Ovary (tissue), 9 donors: Measurements from ENCODE around the gene SNAP23. TPM values are rescaled to one million over a fixed set of nuclear protein-coding genes. Genes with fewer than 3 reads are reported as not detected.

Source experiments
- DNase-seq, 5 donors: peaks; one replicate each; pipeline ENCODE4 v3.0.0-alpha.2; 2019 to 2020
- H3K27ac ChIP-seq, 2 donors: fragments of 200-600 bp; one replicate each; pipeline versions ENCODE4 v1.5.1 to v1.8.0; 2019 to 2022
- H3K27me3 ChIP-seq: fragments of 200-600 bp; one replicate; pipeline ENCODE4 v1.8.0; 2022
- H3K36me3 ChIP-seq: fragments of 200-600 bp; sonication (generic); one replicate; pipeline ENCODE4 v1.5.1; 2019
- H3K4me1 ChIP-seq: one replicate; pipeline ENCODE4 v1.8.1; 2013; ENCODE audit warnings: mild to moderate bottlenecking, moderate library complexity; ENCODE audit not compliant: insufficient read depth
- H3K4me3 ChIP-seq: fragments of 200-600 bp; sonication (generic); one replicate; pipeline ENCODE4 v1.5.1; 2017
- H3K9me3 ChIP-seq, 2 donors: fragments of 200-600 bp in 1 of 2; sonication (generic) in 1 of 2; one replicate each; pipeline versions ENCODE4 v1.5.1 to v1.8.1; 2013 to 2019; ENCODE audit warnings: mild to moderate bottlenecking in 1 of 2, moderate library complexity in 1 of 2
- EP300 ChIP-seq: sonication (generic); formaldehyde crosslinking; IDR thresholded peaks from one replicate; pipeline ENCODE4 v1.6.1; 2017; ENCODE audit warnings: antibody characterized with exemption
- POLR2A ChIP-seq: fragments of 450-650 bp; IDR thresholded peaks from one replicate; pipeline ENCODE4 v1.6.1; 2017; ENCODE audit warnings: antibody characterized with exemption, mild to moderate bottlenecking, moderate library complexity
- WGBS, 3 donors: extraction: QIAGEN DNeasy Blood & Tissue Kit in 1 of 3; methylation state at CpG; one replicate each; pipeline versions ENCODE4 v1.1.5 to v1.1.7; 2013 to 2017; 5-methylcytosine and 5-hydroxymethylcytosine counted together
- intact Hi-C, 4 donors: fragments of 100-400 bp; cut with DNase I; formaldehyde crosslinking; loops; one replicate each; pipeline versions ENCODE4 v1.11.0 to v1.15.1; 2022 to 2023
- polyA plus RNA-seq, 2 donors: library from polyadenylated mRNA; stranded (reverse); fragments of 200-250 nt in 1 of 2; fragments of 350-450 nt in 1 of 2; fragmentation: Illumina TruSeq in 1 of 2; extraction: RNeasy Lipid Tissue Mini Kit (QIAGEN cat#74804) in 1 of 2; gene quantifications; one replicate each; pipeline ENCODE4 v1.2.3, GENCODE V29; 2013 to 2014
- total RNA-seq, 7 donors: library from RNA; depleted of rRNA in 2 of 7; stranded (reverse); fragments of >200 nt in 2 of 7; fragmentation: NEBNext Ultra II Directional in 3 of 7; extraction: Animal tissue kit (Norgen Biotek cat#: 25700) in 3 of 7; gene quantifications; one replicate each; pipeline versions ENCODE4 v1.1.0 to v1.2.4, GENCODE V29; 2016 to 2023
- TF ChIP-seq, protein P1 (sequence below), 3 donors: fragments of 450-650 bp in 2 of 3; fragments of 200-600 bp in 1 of 3; IDR thresholded peaks; one replicate each; pipeline versions ENCODE4 v1.5.1 to v1.8.0; 2016 to 2022; ENCODE audit warnings: antibody characterized with exemption in 3 of 3, mild to moderate bottlenecking in 1 of 3
- donor health status: DM: no; HTN: no; CAD: no; lungs with moderate emphysema.
- donor health status: DM: no; HTN: no; CAD: no.
- donor health status: Bipolar disorder and iron deficiency.
- donor health status: DM: yes; HTN: yes; CAD: no.
- donor health status: DM: no; HTN: no; CAD: no.
- donor health status: DM: yes; HTN: yes; CAD: no.

Gene SNAP23
- total and polyA plus RNA-seq, 9 donors, result 37.9 to 93.0 (median 53.0) TPM

DNA sequence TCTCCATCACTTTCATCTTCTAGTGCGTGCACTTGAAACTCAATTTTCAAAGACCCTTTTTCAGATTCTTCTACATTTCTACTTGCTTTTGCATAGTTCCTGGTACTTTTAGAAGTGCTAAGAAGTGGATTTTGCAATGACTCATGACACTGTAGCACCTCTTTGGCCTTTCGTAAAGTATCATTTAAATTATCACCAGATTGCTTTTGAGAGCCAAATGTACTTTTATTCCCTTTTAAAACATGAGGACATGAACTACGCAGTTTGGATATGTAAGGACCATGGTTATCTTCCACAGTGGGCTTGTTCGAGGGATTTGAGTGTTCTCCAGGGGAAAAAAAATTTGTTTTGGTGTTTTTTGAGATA is 45.0 kb upstream of the SNAP23 start:
- Histone ChIP-seq H3K27ac (no peak overlapping the region), H3K36me3 (no peaks in the 10 kb centered on the region), H3K4me3 (no peak overlapping the region), H3K9me3 (no peaks in the 10 kb centered on the region), H3K4me1 (peaks cover 1% of the 10 kb centered on the region), H3K27me3 (no peaks in the 10 kb centered on the region)
- intact Hi-C loops, result no loop called here
- DNase-seq, result no peak
- 97 to 99% (median 99%) methylated on average over 4 of the region's 4 CpGs for WGBS, 3 donors
- TF ChIP-seq, protein P1, sequence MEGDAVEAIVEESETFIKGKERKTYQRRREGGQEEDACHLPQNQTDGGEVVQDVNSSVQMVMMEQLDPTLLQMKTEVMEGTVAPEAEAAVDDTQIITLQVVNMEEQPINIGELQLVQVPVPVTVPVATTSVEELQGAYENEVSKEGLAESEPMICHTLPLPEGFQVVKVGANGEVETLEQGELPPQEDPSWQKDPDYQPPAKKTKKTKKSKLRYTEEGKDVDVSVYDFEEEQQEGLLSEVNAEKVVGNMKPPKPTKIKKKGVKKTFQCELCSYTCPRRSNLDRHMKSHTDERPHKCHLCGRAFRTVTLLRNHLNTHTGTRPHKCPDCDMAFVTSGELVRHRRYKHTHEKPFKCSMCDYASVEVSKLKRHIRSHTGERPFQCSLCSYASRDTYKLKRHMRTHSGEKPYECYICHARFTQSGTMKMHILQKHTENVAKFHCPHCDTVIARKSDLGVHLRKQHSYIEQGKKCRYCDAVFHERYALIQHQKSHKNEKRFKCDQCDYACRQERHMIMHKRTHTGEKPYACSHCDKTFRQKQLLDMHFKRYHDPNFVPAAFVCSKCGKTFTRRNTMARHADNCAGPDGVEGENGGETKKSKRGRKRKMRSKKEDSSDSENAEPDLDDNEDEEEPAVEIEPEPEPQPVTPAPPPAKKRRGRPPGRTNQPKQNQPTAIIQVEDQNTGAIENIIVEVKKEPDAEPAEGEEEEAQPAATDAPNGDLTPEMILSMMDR (IDR thresholded peaks at IDR 0.05), result no peak
- TF ChIP-seq POLR2A (no peak), EP300 (no peak)

DNA sequence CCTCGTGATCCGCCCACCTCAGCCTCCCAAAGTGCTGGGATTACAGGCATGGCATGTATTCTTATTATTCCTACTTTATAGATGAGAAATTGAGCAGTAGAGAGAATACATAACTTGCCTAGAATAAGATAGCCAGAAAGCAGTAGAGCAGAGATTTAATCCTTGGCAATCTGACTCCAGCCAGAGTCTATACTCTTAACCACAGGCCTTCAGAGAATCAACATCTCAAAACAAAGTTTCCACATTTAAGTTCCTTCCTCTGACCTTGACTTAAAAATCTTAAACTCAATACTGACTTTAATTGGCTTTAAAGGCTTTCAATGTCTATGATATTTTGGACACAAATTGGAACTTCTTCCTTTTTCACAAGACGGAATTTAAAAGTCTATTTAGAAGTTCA is 41.6 kb upstream of the SNAP23 start:
- DNase-seq, result no peak
- TF ChIP-seq, protein P1 (IDR thresholded peaks at IDR 0.05), result no peak
- TF ChIP-seq POLR2A, result no peak
- no peak for TF ChIP-seq EP300
- H3K36me3 ChIP-seq, result no peaks in the 10 kb centered on the region
- H3K4me3 ChIP-seq, result no peak overlapping the region
- no peaks in the 10 kb centered on the region for H3K9me3 ChIP-seq
- no peaks in the 10 kb centered on the region for H3K27me3 ChIP-seq
- intact Hi-C loops, result no loop called here
- 86 to 92% (median 88%) methylated on average over 3 of the region's 3 CpGs for WGBS, 3 donors
- no peak overlapping the region for H3K27ac ChIP-seq
- peaks cover 9% of the 10 kb centered on the region for H3K4me1 ChIP-seq

DNA sequence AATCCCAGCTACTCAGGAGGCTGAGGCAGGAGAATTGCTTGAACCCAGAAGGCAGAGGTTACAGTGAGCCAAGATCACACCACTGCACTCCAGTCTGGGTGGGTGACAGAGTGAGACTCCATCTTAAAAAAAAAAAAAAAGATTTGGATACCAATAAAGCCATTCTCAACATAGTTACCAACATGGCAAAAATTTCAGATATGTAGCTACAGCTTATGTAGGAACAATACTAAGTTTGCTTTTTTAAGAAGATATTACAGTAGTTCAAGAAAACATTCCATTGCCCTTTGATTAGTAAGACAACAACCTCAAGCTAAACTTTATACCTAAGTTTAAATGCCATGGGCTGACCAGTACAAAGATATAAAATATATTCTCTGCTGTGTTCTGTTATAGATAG is 38.9 kb upstream of the SNAP23 start:
- TF ChIP-seq, protein P1 (IDR thresholded peaks at IDR 0.05), result no peak
- TF ChIP-seq POLR2A (no peak), EP300 (no peak)
- Histone ChIP-seq H3K4me1 (peaks cover 9% of the 10 kb centered on the region), H3K4me3 (peak overlapping the region; percentile 11), H3K9me3 (no peaks in the 10 kb centered on the region), H3K27ac (no peak overlapping the region), H3K36me3 (no peaks in the 10 kb centered on the region), H3K27me3 (no peaks in the 10 kb centered on the region)
- no peak for DNase-seq
- intact Hi-C loops, result no loop called here

DNA sequence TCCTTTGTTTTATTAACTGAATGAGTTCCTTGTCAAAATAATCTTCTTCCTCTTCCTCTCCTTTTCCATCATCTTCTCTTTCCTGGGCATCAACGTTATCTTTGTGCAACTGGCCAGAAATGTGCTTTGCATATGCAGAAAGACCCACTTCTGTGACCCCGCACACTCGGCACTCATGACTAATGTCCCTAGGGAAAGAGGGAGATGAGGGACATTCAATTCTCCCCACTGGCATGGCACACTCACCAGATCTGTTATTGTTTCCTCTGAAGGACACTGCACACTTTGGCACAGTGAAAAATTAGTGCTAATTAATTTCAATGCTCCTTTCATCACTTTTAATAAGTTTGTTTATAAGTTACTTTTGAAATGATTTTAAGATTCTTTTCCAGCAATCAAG is 38.5 kb upstream of the SNAP23 start:
- no peak for DNase-seq
- H3K36me3 ChIP-seq, result no peaks in the 10 kb centered on the region
- intact Hi-C loops, result no loop called here

More for the DNA sequence above, 38.5 kb upstream of the SNAP23 start:
- 10 to 13% (median 13%) methylated on average over 3 of the region's 3 CpGs for WGBS, 3 donors
- TF ChIP-seq, protein P1 (IDR thresholded peaks at IDR 0.05), result no peak
- TF ChIP-seq POLR2A (no peak), EP300 (no peak)
- H3K4me1 ChIP-seq, result peaks cover 9% of the 10 kb centered on the region
- H3K9me3 ChIP-seq, result no peaks in the 10 kb centered on the region
- no peaks in the 10 kb centered on the region for H3K27me3 ChIP-seq
- H3K4me3 ChIP-seq, result peak overlapping the region; percentile 11
- H3K27ac ChIP-seq, result peak overlapping the region; percentile 37 to 76
